HG02678 (cell line): ENCODE data around the gene IGBP1.
"Not testable (repeated sequence)": the region's sequence is repeated elsewhere in the genome, so short reads cannot be mapped to it uniquely, and the experiment has no call there.

Experiments used
- ATAC-seq: cut with Tn5 transposase; IDR thresholded peaks from one replicate; pipeline ENCODE4 v1.9.1; 2021; ENCODE audit warnings: mild to moderate bottlenecking, moderate library complexity; ENCODE audit not compliant: unreplicated experiment

IGBP1 gene

GRCh38 chrX:70133303-70134115, at the start of gene IGBP1:
Gene IGBP1 (plus strand): TSS chrX:70133447. CDS start chrX:70133948, 501 bp downstream.
- peak; percentile 91 for ATAC-seq

- no peak for ATAC-seq
Observed at GRCh38 chrX:70084592-70085240, 48.5 kb upstream of the IGBP1 start.

- no peak for ATAC-seq
Observed at GRCh38 chrX:70087857-70088630, 45.2 kb upstream of the IGBP1 start.

GRCh38 chrX:70088751-70089150, 44.5 kb upstream of the IGBP1 start:
- no peak for ATAC-seq

- ATAC-seq, result no peak
Observed at GRCh38 chrX:70089604-70090297, 43.5 kb upstream of the IGBP1 start.

GRCh38 chrX:70092247-70092646, 41.0 kb upstream of the IGBP1 start:
- ATAC-seq, result no peak

- ATAC-seq, result no peak
Observed at GRCh38 chrX:70096052-70096451, 37.2 kb upstream of the IGBP1 start.

GRCh38 chrX:70105229-70105628, 28.0 kb upstream of the IGBP1 start:
- ATAC-seq, result no peak

- ATAC-seq, result not testable (repeated sequence)
Observed at GRCh38 chrX:70111436-70112026, 21.7 kb upstream of the IGBP1 start.

GRCh38 chrX:70117738-70118137, 15.5 kb upstream of the IGBP1 start:
- no peak for ATAC-seq

- ATAC-seq, result not testable (repeated sequence)
Observed at GRCh38 chrX:70123014-70123413, 10.2 kb upstream of the IGBP1 start.

- no peak for ATAC-seq
Observed at GRCh38 chrX:70124678-70125077, 8.6 kb upstream of the IGBP1 start.

- ATAC-seq, result no peak
Observed at GRCh38 chrX:70128071-70128470, 5.2 kb upstream of the IGBP1 start.

GRCh38 chrX:70129816-70130215, 3.4 kb upstream of the IGBP1 start:
- ATAC-seq, result no peak

GRCh38 chrX:70132224-70132623, 1.0 kb upstream of the IGBP1 start:
- ATAC-seq, result no peak

GRCh38 chrX:70132877-70133302, 357 bp upstream of the IGBP1 start:
- peak; percentile 16 for ATAC-seq

- ATAC-seq, result no peak
Observed at GRCh38 chrX:70134116-70134477, 850 bp downstream of the IGBP1 start.

- no peak for ATAC-seq
Observed at GRCh38 chrX:70138622-70139021, 5.4 kb downstream of the IGBP1 start.

GRCh38 chrX:70139736-70140135, 6.5 kb downstream of the IGBP1 start:
- no peak for ATAC-seq

GRCh38 chrX:70141373-70141772, 8.1 kb downstream of the IGBP1 start:
- no peak for ATAC-seq
